Gastrocnemius medialis (tissue), 4 donors: Measurements from ENCODE around the gene FUT1.

Source experiments
- POLR2A ChIP-seq, 2 donors: fragments of 450-650 bp; IDR thresholded peaks; one replicate each; pipeline ENCODE4 v1.6.1; 2017; ENCODE audit warnings: antibody characterized with exemption in 2 of 2, mild to moderate bottlenecking in 2 of 2, moderate library complexity in 2 of 2
- TF ChIP-seq, protein P1 (sequence below), 5 experiments: fragments of 450-650 bp in 3 of 5; fragments of 200-600 bp in 2 of 5; sonication (generic) in 2 of 5; IDR thresholded peaks in 4 of 5; conservative IDR thresholded peaks in 1 of 5; 1 replicate in 4 of 5; 2 replicates in 1 of 5; pipeline ENCODE4 v1.5.1; 2016 to 2019; ENCODE audit warnings: antibody characterized with exemption in 5 of 5, mild to moderate bottlenecking in 3 of 5, moderate library complexity in 3 of 5

DNA sequence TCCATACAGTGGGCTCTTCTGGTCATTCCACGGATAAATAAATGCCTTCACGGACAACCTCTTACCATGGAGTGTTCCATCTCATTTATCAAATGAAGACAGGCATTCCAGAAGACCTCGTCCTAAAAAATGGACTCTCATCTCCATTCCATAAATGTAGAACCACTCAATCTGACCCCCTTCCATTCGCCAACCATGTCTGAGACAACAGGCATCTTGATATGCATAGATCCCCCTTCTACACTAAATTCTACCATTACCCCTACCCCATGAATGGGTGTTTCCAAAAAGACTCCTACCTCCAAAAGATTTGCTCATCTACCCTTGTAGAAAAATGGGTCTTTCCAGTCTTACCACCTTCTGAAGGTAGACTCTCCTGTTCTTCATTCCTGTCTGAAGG is 21.0 kb downstream of the FUT1 start:
- no peak for TF ChIP-seq POLR2A (IDR thresholded peaks at IDR 0.05)
- TF ChIP-seq, protein P1, sequence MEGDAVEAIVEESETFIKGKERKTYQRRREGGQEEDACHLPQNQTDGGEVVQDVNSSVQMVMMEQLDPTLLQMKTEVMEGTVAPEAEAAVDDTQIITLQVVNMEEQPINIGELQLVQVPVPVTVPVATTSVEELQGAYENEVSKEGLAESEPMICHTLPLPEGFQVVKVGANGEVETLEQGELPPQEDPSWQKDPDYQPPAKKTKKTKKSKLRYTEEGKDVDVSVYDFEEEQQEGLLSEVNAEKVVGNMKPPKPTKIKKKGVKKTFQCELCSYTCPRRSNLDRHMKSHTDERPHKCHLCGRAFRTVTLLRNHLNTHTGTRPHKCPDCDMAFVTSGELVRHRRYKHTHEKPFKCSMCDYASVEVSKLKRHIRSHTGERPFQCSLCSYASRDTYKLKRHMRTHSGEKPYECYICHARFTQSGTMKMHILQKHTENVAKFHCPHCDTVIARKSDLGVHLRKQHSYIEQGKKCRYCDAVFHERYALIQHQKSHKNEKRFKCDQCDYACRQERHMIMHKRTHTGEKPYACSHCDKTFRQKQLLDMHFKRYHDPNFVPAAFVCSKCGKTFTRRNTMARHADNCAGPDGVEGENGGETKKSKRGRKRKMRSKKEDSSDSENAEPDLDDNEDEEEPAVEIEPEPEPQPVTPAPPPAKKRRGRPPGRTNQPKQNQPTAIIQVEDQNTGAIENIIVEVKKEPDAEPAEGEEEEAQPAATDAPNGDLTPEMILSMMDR (IDR thresholded peaks at IDR 0.05 in 4 of 5, conservative IDR thresholded peaks at IDR 0.05 in 1 of 5) = no peak
